HEK293 (cell line): ENCODE measurements around the gene ZNF616.

Experiments used
- CTCF ChIA-PET: fragments of 350-600 bp; formaldehyde crosslinking; extraction: SDS; loops from one replicate; lab custom pipeline; 2021; ENCODE audit warnings: antibody characterized with exemption; lab: Yijun Ruan, JAX
- POLR2A ChIA-PET: fragments of 300-600 bp; formaldehyde crosslinking; extraction: SDS; loops from one replicate; lab custom pipeline; 2020; ENCODE audit warnings: antibody characterized with exemption, inconsistent platforms; lab: Yijun Ruan, JAX
- H3K27ac ChIP-seq: fragments of 200-500 bp; sonication (Bioruptor generic); 2 replicates; pipeline ENCODE4 v1.5.1; 2014; ENCODE audit warnings: low read depth, low read length, control low read depth, inconsistent platforms; ENCODE audit errors: extremely low read depth
- H3K36me3 ChIP-seq, 2 experiments: fragments of 200-500 bp in 1 of 2; sonication (Bioruptor generic) in 1 of 2; 1 replicate in 1 of 2; 2 replicates in 1 of 2; pipeline ENCODE4 v1.5.1; 2014 to 2017; ENCODE audit warnings: inconsistent platforms in 2 of 2, low read length in 2 of 2; ENCODE audit not compliant: control insufficient read depth in 2 of 2, insufficient read depth in 1 of 2
- H3K4me1 ChIP-seq: fragments of 200-500 bp; sonication (Bioruptor generic); 2 replicates; pipeline ENCODE4 v1.5.1; 2014; ENCODE audit warnings: mild to moderate bottlenecking, low read length, inconsistent platforms; ENCODE audit not compliant: control insufficient read depth, insufficient read depth
- H3K4me3 ChIP-seq: 2 replicates; pipeline ENCODE4 v1.5.1; 2011; ENCODE audit warnings: low read depth, mild to moderate bottlenecking, control low read depth, low read length, moderate library complexity
- H3K9me3 ChIP-seq: fragments of 200-500 bp; sonication (Bioruptor generic); 2 replicates; pipeline ENCODE4 v1.5.1; 2014; ENCODE audit warnings: low read depth, low read length, inconsistent platforms; ENCODE audit not compliant: control insufficient read depth, insufficient read depth
- GLIS2 ChIP-seq: fragments of 450-650 bp; formaldehyde crosslinking; IDR thresholded peaks from 2 replicates; pipeline ENCODE4 v1.5.1; 2016; ENCODE audit warnings: missing biosample characterization, missing genetic modification characterization
- HOXA7 ChIP-seq: sonication (generic); formaldehyde crosslinking; IDR thresholded peaks from 2 replicates; pipeline ENCODE4 v1.8.1; 2022; ENCODE audit warnings: missing genetic modification reagents, borderline replicate concordance
- SP3 ChIP-seq: fragments of 450-650 bp; formaldehyde crosslinking; IDR thresholded peaks from 2 replicates; pipeline ENCODE4 v1.5.1; 2016; ENCODE audit warnings: missing biosample characterization, missing genetic modification characterization
- ZBTB21 ChIP-seq: fragments of 450-650 bp; formaldehyde crosslinking; IDR thresholded peaks from 2 replicates; pipeline ENCODE4 v1.5.1; 2017; ENCODE audit warnings: missing biosample characterization, missing genetic modification characterization
- ZBTB44 ChIP-seq: fragments of 450-650 bp; IDR thresholded peaks from 2 replicates; pipeline ENCODE4 v1.5.1; 2018; ENCODE audit warnings: missing biosample characterization, mild to moderate bottlenecking, missing genetic modification characterization
- ZNF169 ChIP-seq: fragments of 450-650 bp; formaldehyde crosslinking; IDR thresholded peaks from 2 replicates; pipeline ENCODE4 v1.5.1; 2016; ENCODE audit warnings: missing biosample characterization, missing genetic modification characterization
- ZNF274 ChIP-seq, 2 experiments: fragments of 200-500 bp in 1 of 2; fragments of 450-650 bp in 1 of 2; sonication (Bioruptor generic) in 1 of 2; formaldehyde crosslinking in 1 of 2; IDR thresholded peaks; 2 replicates each; pipeline versions ENCODE4 v1.5.1 to v1.6.1; 2014 to 2016; ENCODE audit warnings: borderline replicate concordance in 1 of 2, inconsistent platforms in 1 of 2, low read length in 1 of 2, missing biosample characterization in 1 of 2, missing genetic modification characterization in 1 of 2
- ZNF335 ChIP-seq: fragments of 450-650 bp; formaldehyde crosslinking; conservative IDR thresholded peaks from 2 replicates; pipeline ENCODE4 v1.5.1; 2016; ENCODE audit warnings: missing biosample characterization, missing genetic modification characterization
- ZNF354C ChIP-seq: fragments of 450-650 bp; formaldehyde crosslinking; IDR thresholded peaks from 2 replicates; pipeline ENCODE4 v1.5.1; 2016; ENCODE audit warnings: missing biosample characterization, missing genetic modification characterization, low read depth, borderline replicate concordance
- ZNF501 ChIP-seq: fragments of 450-650 bp; formaldehyde crosslinking; IDR thresholded peaks from 2 replicates; pipeline ENCODE4 v1.5.1; 2016; ENCODE audit warnings: missing biosample characterization, missing genetic modification characterization
- ZNF596 ChIP-seq: fragments of 450-650 bp; IDR thresholded peaks from 2 replicates; pipeline ENCODE4 v1.5.0; 2018; ENCODE audit warnings: missing biosample characterization, mild to moderate bottlenecking, missing genetic modification characterization, moderate library complexity
- ZNF660 ChIP-seq: fragments of 450-650 bp; IDR thresholded peaks from 2 replicates; pipeline ENCODE4 v1.5.1; 2018; ENCODE audit warnings: missing biosample characterization, mild to moderate bottlenecking, missing genetic modification characterization
- ZSCAN4 ChIP-seq: fragments of 450-650 bp; formaldehyde crosslinking; IDR thresholded peaks from 2 replicates; pipeline ENCODE4 v1.5.1; 2017; ENCODE audit warnings: missing biosample characterization, missing genetic modification characterization
- TF ChIP-seq, protein P1 (sequence below): IDR thresholded peaks from 2 replicates; pipeline ENCODE4 v1.6.1; 2011; ENCODE audit warnings: mild to moderate bottlenecking, low read depth, low read length, borderline replicate concordance
- TF ChIP-seq, protein P2 (sequence below): fragments of 450-650 bp; formaldehyde crosslinking; IDR thresholded peaks from 2 replicates; pipeline ENCODE4 v1.5.1; 2016; ENCODE audit warnings: missing biosample characterization, missing genetic modification characterization

ZNF616 gene

GRCh38 chr19:52142001-52142595, 2.4 kb upstream of the ZNF616 start:
- Histone ChIP-seq H3K27ac (no peak overlapping the region), H3K36me3 (no peaks in the 10 kb centered on the region; a peak in 1 of 3 replicates), H3K9me3 (no peaks in the 10 kb centered on the region), H3K4me3 (no peak overlapping the region), H3K4me1 (no peaks in the 10 kb centered on the region)
- TF ChIP-seq ZNF596 (tag by site-specific recombination), result no peak
- TF ChIP-seq GLIS2 (tag by site-specific recombination), result no peak
- TF ChIP-seq, protein P1, sequence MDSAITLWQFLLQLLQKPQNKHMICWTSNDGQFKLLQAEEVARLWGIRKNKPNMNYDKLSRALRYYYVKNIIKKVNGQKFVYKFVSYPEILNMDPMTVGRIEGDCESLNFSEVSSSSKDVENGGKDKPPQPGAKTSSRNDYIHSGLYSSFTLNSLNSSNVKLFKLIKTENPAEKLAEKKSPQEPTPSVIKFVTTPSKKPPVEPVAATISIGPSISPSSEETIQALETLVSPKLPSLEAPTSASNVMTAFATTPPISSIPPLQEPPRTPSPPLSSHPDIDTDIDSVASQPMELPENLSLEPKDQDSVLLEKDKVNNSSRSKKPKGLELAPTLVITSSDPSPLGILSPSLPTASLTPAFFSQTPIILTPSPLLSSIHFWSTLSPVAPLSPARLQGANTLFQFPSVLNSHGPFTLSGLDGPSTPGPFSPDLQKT, result no peak
- no peak for TF ChIP-seq ZNF354C
- no peak for TF ChIP-seq ZNF169 (tag by site-specific recombination)
- no peak for TF ChIP-seq ZNF274 (IDR thresholded peaks at IDR 0.05; ENCODE audit: low read length)
- TF ChIP-seq ZNF274 (tag by site-specific recombination; IDR thresholded peaks at IDR 0.05; ENCODE audit: borderline replicate concordance), result no peak
- TF ChIP-seq HOXA7 (CRISPR knock-in tag), result no peak
- TF ChIP-seq, protein P2, sequence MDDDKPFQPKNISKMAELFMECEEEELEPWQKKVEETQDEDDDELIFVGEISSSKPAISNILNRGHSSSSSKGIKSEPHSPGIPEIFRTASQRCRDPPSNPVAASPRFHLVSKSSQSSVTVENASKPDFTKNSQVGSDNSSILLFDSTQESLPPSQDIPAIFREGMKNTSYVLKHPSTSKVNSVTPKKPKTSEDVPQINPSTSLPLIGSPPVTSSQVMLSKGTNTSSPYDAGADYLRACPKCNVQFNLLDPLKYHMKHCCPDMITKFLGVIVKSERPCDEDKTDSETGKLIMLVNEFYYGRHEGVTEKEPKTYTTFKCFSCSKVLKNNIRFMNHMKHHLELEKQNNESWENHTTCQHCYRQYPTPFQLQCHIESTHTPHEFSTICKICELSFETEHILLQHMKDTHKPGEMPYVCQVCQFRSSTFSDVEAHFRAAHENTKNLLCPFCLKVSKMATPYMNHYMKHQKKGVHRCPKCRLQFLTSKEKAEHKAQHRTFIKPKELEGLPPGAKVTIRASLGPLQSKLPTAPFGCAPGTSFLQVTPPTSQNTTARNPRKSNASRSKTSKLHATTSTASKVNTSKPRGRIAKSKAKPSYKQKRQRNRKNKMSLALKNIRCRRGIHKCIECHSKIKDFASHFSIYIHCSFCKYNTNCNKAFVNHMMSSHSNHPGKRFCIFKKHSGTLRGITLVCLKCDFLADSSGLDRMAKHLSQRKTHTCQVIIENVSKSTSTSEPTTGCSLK (tag by site-specific recombination), result no peak
- TF ChIP-seq ZSCAN4 (tag by site-specific recombination), result no peak
- POLR2A ChIA-PET, result interaction anchor here (0.6 kb wide), 1 partner anchor 170 kb away, joined by 5 read pairs; no protein-coding TSS in a partner anchor
- CTCF ChIA-PET, result no interaction called here

- Histone ChIP-seq H3K9me3 (no peaks in the 10 kb centered on the region), H3K4me3 (no peak overlapping the region), H3K27ac (no peak overlapping the region), H3K36me3 (peaks cover 0 to 5% of the 10 kb centered on the region in 2 experiments; a peak in 2 of 3 replicates), H3K4me1 (no peaks in the 10 kb centered on the region)
- POLR2A ChIA-PET, result interaction anchor here (2.3 kb wide), 1 partner anchor 48 kb away, joined by 17 read pairs; the partner anchor contains the start of gene PPP2R1A
- CTCF ChIA-PET, result no interaction called here
- no peak for TF ChIP-seq ZNF501 (tag by site-specific recombination)
These were observed 1.5 kb upstream of the ZNF616 start for GRCh38 chr19:52141203-52141602.

GRCh38 chr19:52140032-52140710, 433 bp upstream of the ZNF616 start:
- TF ChIP-seq ZNF660 (tag by site-specific recombination), result no peak
- TF ChIP-seq ZBTB44 (tag by site-specific recombination), result no peak
- TF ChIP-seq SP3 (tag by site-specific recombination), result 0 out of 2 replicates have a peak, but pooled peaks have one; percentile 40
- peak; percentile 86 for TF ChIP-seq ZNF335 (tag by site-specific recombination)
- no peak for TF ChIP-seq ZBTB21
- TF ChIP-seq, all 188 proteins: peak for 2
- H3K4me3 ChIP-seq, result no peak overlapping the region
- ChIA-PET POLR2A (interaction anchor here (0.6 to 2.3 kb wide), 2 partner anchors 34 to 49 kb away, joined by 5 to 17 read pairs; partner anchors contain the start of gene PPP2R1A), CTCF (interaction anchor here (0.6 to 1.5 kb wide), 4 partner anchors 19 to 645 kb away, joined by 3 to 9 read pairs (median 3); no protein-coding TSS in a partner anchor)
- no peak overlapping the region for H3K27ac ChIP-seq
- H3K4me1 ChIP-seq, result no peaks in the 10 kb centered on the region
- peaks cover 0 to 5% of the 10 kb centered on the region in 2 experiments; a peak in 2 of 3 replicates for H3K36me3 ChIP-seq
- peaks cover under 1% of the 10 kb centered on the region; the same call in 1 of the 2 replicates for H3K9me3 ChIP-seq
